ENCODE measurements around the gene COG5. TPM values are rescaled to one million over a fixed set of nuclear protein-coding genes. Genes with fewer than 3 reads are reported as not detected.

The COG5 gene
- total RNA-seq, 1 donor from 2014 or later: 26.8 TPM

- Mint-ChIP-seq H3K27me3 (ENCODE audit: low read depth) (no peaks in the 10 kb centered on the region), H3K27ac (ENCODE audit: unreplicated experiment) (no peak overlapping the region), H3K4me1 (no peaks in the 10 kb centered on the region), H3K36me3 (ENCODE audit: low read depth) (peaks cover 15% of the 10 kb centered on the region), H3K9me3 (no peaks in the 10 kb centered on the region), H3K4me3 (no peak overlapping the region)
- TF ChIP-seq CTCF (conservative IDR thresholded peaks at IDR 0.05): no peak
- DNase-seq (ENCODE audit: low read depth, low spot score): no peak
Measured at GRCh38 chr7:107528461-107528860, 35.3 kb downstream of the COG5 start.

- H3K36me3 Mint-ChIP-seq (ENCODE audit: low read depth): peaks cover 13% of the 10 kb centered on the region
- no peak overlapping the region for H3K4me3 Mint-ChIP-seq
- H3K27me3 Mint-ChIP-seq (ENCODE audit: low read depth): no peaks in the 10 kb centered on the region
- no peaks in the 10 kb centered on the region for H3K4me1 Mint-ChIP-seq
- TF ChIP-seq CTCF (conservative IDR thresholded peaks at IDR 0.05): no peak
- H3K9me3 Mint-ChIP-seq: no peaks in the 10 kb centered on the region
- DNase-seq (ENCODE audit: low read depth, low spot score): no peak
- H3K27ac Mint-ChIP-seq (ENCODE audit: unreplicated experiment): no peak overlapping the region
Measured at GRCh38 chr7:107527196-107527595, 36.5 kb downstream of the COG5 start.

- no peak for TF ChIP-seq CTCF (conservative IDR thresholded peaks at IDR 0.05)
- DNase-seq (ENCODE audit: low read depth, low spot score): no peak
Measured at GRCh38 chr7:107526672-107527071, 37.0 kb downstream of the COG5 start.

GRCh38 chr7:107506674-107507339, 56.9 kb downstream of the COG5 start:
- no peak overlapping the region for H3K4me3 Mint-ChIP-seq
- no peaks in the 10 kb centered on the region for H3K4me1 Mint-ChIP-seq
- H3K36me3 Mint-ChIP-seq (ENCODE audit: low read depth): peaks cover 33% of the 10 kb centered on the region
- H3K27ac Mint-ChIP-seq (ENCODE audit: unreplicated experiment): no peak overlapping the region
- no peak for TF ChIP-seq CTCF (conservative IDR thresholded peaks at IDR 0.05)
- peaks cover 4% of the 10 kb centered on the region for H3K9me3 Mint-ChIP-seq
- H3K27me3 Mint-ChIP-seq (ENCODE audit: low read depth): no peaks in the 10 kb centered on the region
- DNase-seq (ENCODE audit: low read depth, low spot score): no peak

More at GRCh38 chr7:107526672-107527071, 37.0 kb downstream of the COG5 start:
- Mint-ChIP-seq H3K27ac (ENCODE audit: unreplicated experiment) (no peak overlapping the region), H3K4me1 (no peaks in the 10 kb centered on the region), H3K36me3 (ENCODE audit: low read depth) (peaks cover 17% of the 10 kb centered on the region), H3K4me3 (no peak overlapping the region), H3K9me3 (peaks cover 2% of the 10 kb centered on the region), H3K27me3 (ENCODE audit: low read depth) (no peaks in the 10 kb centered on the region)

GRCh38 chr7:107505997-107506673, 57.6 kb downstream of the COG5 start:
- Mint-ChIP-seq H3K4me1 (no peaks in the 10 kb centered on the region), H3K27ac (ENCODE audit: unreplicated experiment) (peak overlapping the region; percentile 12), H3K9me3 (peaks cover 4% of the 10 kb centered on the region), H3K4me3 (no peak overlapping the region), H3K27me3 (ENCODE audit: low read depth) (no peaks in the 10 kb centered on the region), H3K36me3 (ENCODE audit: low read depth) (peaks cover 31% of the 10 kb centered on the region)
- TF ChIP-seq CTCF (conservative IDR thresholded peaks at IDR 0.05): no peak
- DNase-seq (ENCODE audit: low read depth, low spot score): no peak

Measured in neural crest cell (in vitro differentiated cells).